Endodermal cell (in vitro differentiated cells): ENCODE measurements around the gene TSHZ2. TPM values are rescaled to one million over a fixed set of nuclear protein-coding genes. Genes with fewer than 3 reads are reported as not detected.

Experiments
- DNase-seq: peaks from one replicate; pipeline ENCODE4 v3.0.0-alpha.2; 2017
- H3K27ac ChIP-seq: 2 replicates; pipeline ENCODE4 v1.5.1; 2013; ENCODE audit warnings: mild to moderate bottlenecking, low read depth, low read length, moderate library complexity
- H3K27me3 ChIP-seq: 2 replicates; pipeline ENCODE4 v1.6.1; 2013; ENCODE audit warnings: mild to moderate bottlenecking, low read length, moderate library complexity; ENCODE audit not compliant: insufficient read depth, control insufficient read depth, poor library complexity, severe bottlenecking
- H3K36me3 ChIP-seq: 2 replicates; pipeline ENCODE4 v1.7.0; 2013; ENCODE audit warnings: mild to moderate bottlenecking, low read length, moderate library complexity; ENCODE audit not compliant: control insufficient read depth, insufficient read depth
- H3K4me1 ChIP-seq: one replicate; pipeline ENCODE4 v1.7.0; 2013; ENCODE audit warnings: low read length; ENCODE audit not compliant: control insufficient read depth, insufficient read depth
- H3K4me3 ChIP-seq: 2 replicates; pipeline ENCODE4 v1.5.1; 2013; ENCODE audit warnings: mild to moderate bottlenecking, low read length, moderate library complexity
- H3K9ac ChIP-seq: 2 replicates; pipeline ENCODE4 v1.6.1; 2013; ENCODE audit warnings: mild to moderate bottlenecking, low read length, moderate library complexity; ENCODE audit not compliant: poor library complexity, severe bottlenecking; ENCODE audit errors: extremely low read depth
- H3K9me3 ChIP-seq: 2 replicates; pipeline ENCODE4 v1.6.1; 2013; ENCODE audit warnings: mild to moderate bottlenecking, low read length, moderate library complexity; ENCODE audit not compliant: control insufficient read depth
- H3K27ac Mint-ChIP-seq: 2 replicates; pipeline ENCODE4 v1.8.0; 2020; ENCODE audit warnings: mixed read lengths
- H3K27me3 Mint-ChIP-seq: 2 replicates; pipeline ENCODE4 v1.8.0; 2021; ENCODE audit warnings: mild to moderate bottlenecking, mixed read lengths; ENCODE audit not compliant: insufficient read depth
- H3K36me3 Mint-ChIP-seq: 2 replicates; pipeline ENCODE4 v1.8.0; 2020; ENCODE audit warnings: low read depth, mixed read lengths
- H3K4me1 Mint-ChIP-seq: 2 replicates; pipeline ENCODE4 v1.8.0; 2020; ENCODE audit warnings: mixed read lengths
- H3K4me3 Mint-ChIP-seq: 2 replicates; pipeline ENCODE4 v1.8.0; 2020; ENCODE audit warnings: mild to moderate bottlenecking, moderate library complexity, mixed read lengths
- H3K9me3 Mint-ChIP-seq: 2 replicates; pipeline ENCODE4 v1.8.0; 2020; ENCODE audit warnings: mild to moderate bottlenecking, mixed read lengths
- WGBS, 2 experiments: methylation state at CpG; one replicate each; pipeline versions ENCODE4 v1.1.5 to v1.1.7; 2013; ENCODE audit warnings: missing lambda C conversion rate in 2 of 2, mixed read lengths in 1 of 2; ENCODE audit not compliant: insufficient coverage in 1 of 2, insufficient read length in 1 of 2; 5-methylcytosine and 5-hydroxymethylcytosine counted together
- total RNA-seq, 2 donors: library from RNA; stranded (reverse); fragmentation: NEBNext Ultra II Directional in 1 of 2; extraction: Animal tissue kit (Norgen Biotek cat#: 25700) in 1 of 2; gene quantifications; 2 replicates in 1 of 2; 3 replicates in 1 of 2; pipeline ENCODE4 v1.2.1, GENCODE V29; 2021
- TF ChIP-seq, protein P1 (sequence below): fragments of 200-600 bp; sonication (generic); conservative IDR thresholded peaks from 2 replicates; pipeline ENCODE4 v1.5.0; 2021; ENCODE audit warnings: antibody characterized with exemption, mild to moderate bottlenecking

TSHZ2 gene
- total RNA-seq, 2 donors from 2014 or later, result 0.07 to 0.31 TPM

- H3K4me1 ChIP-seq, result no peaks in the 10 kb centered on the region
- H3K4me3 Mint-ChIP-seq, result no peak overlapping the region
- WGBS, 2 experiments, result 71 to 91% methylated on average over 1 to 4 of the region's 4 CpGs
- TF ChIP-seq, protein P1, sequence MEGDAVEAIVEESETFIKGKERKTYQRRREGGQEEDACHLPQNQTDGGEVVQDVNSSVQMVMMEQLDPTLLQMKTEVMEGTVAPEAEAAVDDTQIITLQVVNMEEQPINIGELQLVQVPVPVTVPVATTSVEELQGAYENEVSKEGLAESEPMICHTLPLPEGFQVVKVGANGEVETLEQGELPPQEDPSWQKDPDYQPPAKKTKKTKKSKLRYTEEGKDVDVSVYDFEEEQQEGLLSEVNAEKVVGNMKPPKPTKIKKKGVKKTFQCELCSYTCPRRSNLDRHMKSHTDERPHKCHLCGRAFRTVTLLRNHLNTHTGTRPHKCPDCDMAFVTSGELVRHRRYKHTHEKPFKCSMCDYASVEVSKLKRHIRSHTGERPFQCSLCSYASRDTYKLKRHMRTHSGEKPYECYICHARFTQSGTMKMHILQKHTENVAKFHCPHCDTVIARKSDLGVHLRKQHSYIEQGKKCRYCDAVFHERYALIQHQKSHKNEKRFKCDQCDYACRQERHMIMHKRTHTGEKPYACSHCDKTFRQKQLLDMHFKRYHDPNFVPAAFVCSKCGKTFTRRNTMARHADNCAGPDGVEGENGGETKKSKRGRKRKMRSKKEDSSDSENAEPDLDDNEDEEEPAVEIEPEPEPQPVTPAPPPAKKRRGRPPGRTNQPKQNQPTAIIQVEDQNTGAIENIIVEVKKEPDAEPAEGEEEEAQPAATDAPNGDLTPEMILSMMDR, result no peak
- no peak overlapping the region for H3K27ac ChIP-seq
- H3K27me3 ChIP-seq, result no peaks in the 10 kb centered on the region
- H3K9me3 Mint-ChIP-seq, result no peaks in the 10 kb centered on the region
- H3K4me3 ChIP-seq, result no peak overlapping the region
- no peaks in the 10 kb centered on the region for H3K36me3 Mint-ChIP-seq
- H3K27me3 Mint-ChIP-seq, result no peaks in the 10 kb centered on the region
- no peak for DNase-seq
- no peaks in the 10 kb centered on the region for H3K36me3 ChIP-seq
- H3K9ac ChIP-seq, result no peak overlapping the region
- no peaks in the 10 kb centered on the region for H3K4me1 Mint-ChIP-seq
- H3K9me3 ChIP-seq, result no peaks in the 10 kb centered on the region
- H3K27ac Mint-ChIP-seq, result no peak overlapping the region
Measured at GRCh38 chr20:53371216-53371615, 399.1 kb downstream of the TSHZ2 start.

GRCh38 chr20:53376021-53376420 is 403.9 kb downstream of the TSHZ2 start:
- no peak overlapping the region for H3K4me3 ChIP-seq
- no peak overlapping the region for H3K27ac ChIP-seq
- H3K4me1 ChIP-seq, result no peaks in the 10 kb centered on the region
- no peaks in the 10 kb centered on the region for H3K36me3 ChIP-seq
- H3K27ac Mint-ChIP-seq, result no peak overlapping the region
- no peak overlapping the region for H3K4me3 Mint-ChIP-seq
- H3K27me3 ChIP-seq, result no peaks in the 10 kb centered on the region
- no peaks in the 10 kb centered on the region for H3K9me3 Mint-ChIP-seq
- no peaks in the 10 kb centered on the region for H3K9me3 ChIP-seq
- no peak for DNase-seq
- H3K9ac ChIP-seq, result no peak overlapping the region
- H3K27me3 Mint-ChIP-seq, result no peaks in the 10 kb centered on the region
- TF ChIP-seq, protein P1, result no peak
- H3K4me1 Mint-ChIP-seq, result no peaks in the 10 kb centered on the region
- no peaks in the 10 kb centered on the region for H3K36me3 Mint-ChIP-seq
- 78 to 92% methylated on average over 2 of the region's 2 CpGs for WGBS, 2 experiments

DNA sequence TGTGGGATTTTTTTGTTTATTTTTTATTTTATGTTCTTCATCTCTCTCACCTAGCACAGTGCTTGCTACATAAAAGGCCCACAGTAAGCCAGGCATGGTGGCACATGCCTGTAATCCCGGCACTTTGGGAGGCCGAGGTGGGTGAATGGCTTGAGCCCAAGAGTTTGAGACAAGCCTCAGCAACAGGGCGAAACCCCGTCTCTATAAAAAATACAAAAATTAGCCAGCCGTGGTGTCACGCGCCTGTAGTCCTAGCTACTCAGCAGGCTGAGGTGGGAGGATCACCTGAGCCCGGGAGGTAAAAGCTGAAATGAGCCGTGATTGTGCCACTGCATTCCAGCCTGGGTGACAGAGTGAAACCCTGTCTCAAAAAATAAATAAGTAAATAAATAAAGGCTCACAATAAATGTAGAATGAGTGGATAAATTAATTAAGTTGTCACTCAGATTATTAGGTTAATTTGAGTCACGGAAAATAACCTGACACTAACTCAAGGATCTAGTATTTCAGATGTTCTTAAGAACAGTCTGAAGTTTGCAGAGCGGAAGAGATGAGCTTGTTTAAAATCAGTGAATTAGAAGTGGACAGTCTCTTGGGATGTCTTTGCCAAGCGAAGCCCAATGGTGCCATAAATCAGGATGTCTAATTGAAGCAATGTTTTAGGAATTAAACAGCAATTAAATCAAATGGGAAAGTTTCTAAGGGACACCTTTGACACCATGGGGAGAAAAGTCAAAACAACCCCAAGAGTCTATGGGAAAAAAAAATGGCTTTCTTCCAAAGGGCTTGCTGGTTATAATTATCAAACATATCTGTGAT is 407.1 kb downstream of the TSHZ2 start:
- H3K36me3 ChIP-seq, result no peaks in the 10 kb centered on the region
- no peaks in the 10 kb centered on the region for H3K4me1 ChIP-seq
- Mint-ChIP-seq H3K27me3 (no peaks in the 10 kb centered on the region), H3K27ac (no peak overlapping the region), H3K4me3 (no peak overlapping the region), H3K9me3 (no peaks in the 10 kb centered on the region), H3K4me1 (no peaks in the 10 kb centered on the region), H3K36me3 (no peaks in the 10 kb centered on the region)
- H3K9ac ChIP-seq, result no peak overlapping the region
- H3K27me3 ChIP-seq, result no peaks in the 10 kb centered on the region
- TF ChIP-seq, protein P1, result no peak
- no peak for DNase-seq
- no peak overlapping the region for H3K4me3 ChIP-seq
- H3K27ac ChIP-seq, result no peak overlapping the region
- WGBS, 2 experiments, result 84 to 86% methylated on average over 12 of the region's 12 CpGs
- no peaks in the 10 kb centered on the region for H3K9me3 ChIP-seq
